Smooth muscle cell of the brain vasculature (primary cell): ENCODE measurements around the gene NFIA.
"Not testable (repeated sequence)": the region's sequence is repeated elsewhere in the genome, so short reads cannot be mapped to it uniquely, and the experiment has no call there.

Source experiments
- DNase-seq: peaks from one replicate; pipeline ENCODE4 v3.0.0-alpha.2; 2012; ENCODE audit warnings: low read depth, low spot score

NFIA gene

DNA sequence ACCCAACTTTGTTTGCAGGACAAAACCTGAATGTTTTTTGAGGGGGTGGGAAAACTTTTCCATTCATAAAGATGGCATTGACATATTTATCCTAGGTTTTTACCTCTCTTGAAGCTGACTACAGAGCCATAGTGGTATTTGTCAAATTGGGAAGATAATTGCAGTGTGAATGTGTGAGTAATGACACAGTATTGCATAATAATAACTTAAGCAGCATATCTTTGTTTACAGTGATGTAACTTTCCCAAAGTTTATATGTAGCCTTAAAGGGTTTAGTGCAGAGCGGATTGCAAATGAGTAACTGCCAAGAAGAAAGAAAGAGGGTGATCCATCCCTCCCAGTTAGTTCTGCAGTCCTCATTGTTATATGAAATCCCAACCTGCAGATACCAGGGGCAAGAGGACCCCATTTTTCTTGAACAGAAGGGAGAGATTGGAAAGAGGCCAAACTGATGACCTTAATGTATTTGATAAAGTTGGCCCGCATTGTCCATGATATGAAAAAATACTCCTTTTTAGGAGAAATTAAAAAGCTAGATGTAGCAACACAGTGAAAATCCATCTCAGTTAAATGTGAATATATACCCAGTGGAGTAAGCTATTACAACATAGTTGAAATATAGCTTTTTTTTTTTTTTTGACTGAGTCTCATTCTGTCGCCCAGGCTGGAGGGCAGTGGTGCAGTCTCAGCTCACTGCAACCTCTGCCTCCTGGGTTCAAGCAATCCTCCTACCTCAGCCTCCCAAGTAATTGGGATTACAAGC is 23.7 kb upstream of the NFIA start:
- DNase-seq = no peak

DNA sequence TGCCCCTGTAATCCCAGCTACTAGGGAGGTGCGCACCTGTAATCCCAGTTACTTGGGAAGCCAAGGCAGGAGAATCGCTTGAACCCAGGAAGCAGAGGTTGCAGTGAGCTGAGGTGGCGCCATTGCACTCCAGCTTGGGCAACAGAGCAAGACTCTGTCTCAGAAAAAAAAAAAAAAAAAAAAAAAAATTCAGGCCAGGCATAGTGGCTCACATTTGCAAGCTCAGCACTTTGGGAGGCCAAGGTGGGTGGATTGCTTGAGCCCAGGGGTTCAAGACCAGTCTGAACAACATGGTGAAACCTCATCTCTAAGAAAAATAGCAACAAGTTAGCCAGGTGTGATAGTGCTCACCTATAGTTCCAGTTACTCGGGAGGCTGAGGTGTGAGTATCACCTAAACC is 20.8 kb upstream of the NFIA start:
- DNase-seq = not testable (repeated sequence)

DNA sequence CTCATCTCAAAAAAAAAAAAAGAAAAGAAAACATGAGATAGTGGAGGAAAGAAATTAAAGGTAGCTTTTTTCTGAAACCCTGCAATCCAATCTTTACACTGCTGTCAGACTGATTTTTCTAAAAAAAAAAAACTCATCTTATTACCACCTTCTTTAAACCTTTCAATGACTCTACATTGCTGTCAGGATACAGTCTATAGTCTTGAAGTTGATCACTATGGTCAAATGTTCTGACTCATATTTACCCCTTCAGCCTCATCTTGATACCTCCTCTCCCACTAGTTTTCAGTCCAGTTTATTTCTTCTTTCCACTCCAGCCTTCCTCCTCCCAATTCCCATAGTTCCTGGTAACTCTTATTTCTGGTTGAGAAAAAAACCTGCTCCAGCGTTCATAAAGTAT is 17.7 kb upstream of the NFIA start:
- no peak for DNase-seq

DNA sequence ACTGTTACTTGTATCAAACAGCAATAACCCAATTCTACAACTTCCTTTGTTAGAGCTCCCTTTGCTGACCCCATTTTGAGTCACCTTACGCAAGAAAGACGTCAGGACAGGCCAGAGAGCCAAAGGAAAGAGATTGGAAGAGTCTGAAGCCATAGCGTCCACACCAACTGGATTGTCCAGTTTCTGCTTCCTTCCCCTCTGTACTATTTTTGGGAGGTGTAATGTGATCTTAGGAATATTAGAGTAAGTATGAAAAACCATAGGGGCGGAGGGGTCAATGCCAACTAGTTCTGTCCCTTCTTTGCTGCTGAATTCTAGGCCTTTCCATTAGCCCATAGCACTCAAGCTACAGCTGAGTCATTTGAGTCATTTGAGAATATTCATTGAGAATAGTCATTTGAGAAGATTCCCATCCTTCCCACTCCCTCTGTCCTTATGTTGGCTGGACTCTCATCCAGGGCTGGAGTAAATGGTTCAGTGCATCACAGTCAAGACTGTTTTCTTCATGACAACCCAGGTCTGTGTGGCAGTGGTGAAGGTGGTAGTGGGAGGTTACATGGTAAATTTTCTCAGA is 14.8 kb upstream of the NFIA start:
- no peak for DNase-seq

DNA sequence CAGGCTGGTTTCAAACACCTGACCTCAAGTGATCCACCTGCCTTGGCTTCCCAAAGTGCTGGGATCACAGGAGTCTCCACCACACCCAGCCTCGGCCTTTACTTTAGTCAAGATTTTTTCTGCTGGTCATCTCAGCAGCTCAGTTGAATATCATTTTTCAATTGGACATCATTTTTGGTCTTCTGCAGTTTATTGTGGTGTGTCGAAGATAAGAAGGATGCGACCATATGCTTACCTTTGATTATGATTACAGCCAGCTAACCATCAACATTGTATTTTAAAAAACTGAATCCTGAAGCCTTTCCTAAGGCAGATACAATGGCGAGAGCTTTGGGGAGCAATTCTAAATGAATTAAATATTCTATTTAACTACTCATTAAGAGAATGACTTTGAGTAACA is 12.3 kb upstream of the NFIA start:
- DNase-seq = no peak

DNA sequence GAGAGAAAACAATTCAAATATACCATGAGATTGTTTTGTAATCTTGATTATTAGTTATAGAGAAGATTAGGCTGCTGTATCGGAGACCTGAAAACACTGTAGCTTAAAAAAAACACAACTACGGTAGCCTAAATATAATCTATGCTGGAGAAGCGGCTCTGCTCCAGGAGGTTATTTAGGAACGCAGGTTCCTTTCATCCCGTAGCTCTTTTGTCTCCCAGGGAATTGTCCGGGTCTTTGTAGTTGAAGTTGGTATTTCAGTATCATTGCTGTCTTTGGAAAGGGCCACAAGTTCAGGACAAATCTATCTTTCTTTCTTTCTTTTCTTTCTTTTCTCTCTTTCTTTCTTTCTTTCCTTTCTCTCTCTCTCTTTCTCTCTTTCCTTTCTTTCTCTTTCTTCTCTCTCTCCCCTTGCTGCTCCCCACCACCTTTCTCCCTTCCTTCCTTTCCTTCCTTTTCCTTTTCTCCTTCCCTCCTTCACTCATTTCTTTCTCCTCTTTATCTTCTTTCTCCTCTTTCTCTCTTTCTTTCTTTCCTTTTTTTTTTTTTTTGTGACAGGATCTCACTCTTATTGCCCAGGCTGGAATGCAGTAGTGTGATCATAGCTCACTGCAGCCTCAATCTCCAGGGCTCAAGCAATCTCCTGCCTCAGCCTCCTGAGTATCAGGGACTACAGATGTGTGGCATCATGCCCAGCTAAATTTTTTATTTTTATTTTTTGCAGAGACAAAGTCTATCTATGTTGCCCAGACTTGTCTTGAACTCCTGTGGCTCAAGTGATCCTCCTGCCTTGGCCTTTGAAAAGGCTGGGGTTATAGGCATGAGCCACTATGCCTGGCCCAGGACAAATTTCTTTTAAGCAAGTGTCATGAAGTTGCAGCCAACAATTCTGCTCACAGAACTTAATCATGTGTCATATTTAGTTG is 10.9 kb upstream of the NFIA start:
- no peak for DNase-seq

DNA sequence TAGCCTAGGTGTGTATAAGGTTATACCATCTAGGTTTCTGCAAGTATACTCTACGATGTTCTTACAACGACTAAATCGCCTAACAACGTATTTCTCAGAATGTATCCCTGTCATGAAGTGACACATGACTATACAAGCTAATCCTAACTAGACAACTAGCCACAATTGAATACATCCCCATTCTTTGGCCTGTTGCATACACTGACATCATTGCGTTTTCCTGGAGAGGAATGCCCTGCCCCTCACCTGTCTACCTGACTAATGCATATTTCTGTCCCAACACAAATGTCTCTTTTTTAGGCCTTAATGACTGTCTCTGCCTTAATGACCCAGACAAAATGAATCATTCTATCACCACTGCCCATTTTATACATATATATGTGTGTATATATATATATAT is 8.5 kb upstream of the NFIA start:
- DNase-seq = no peak

DNA sequence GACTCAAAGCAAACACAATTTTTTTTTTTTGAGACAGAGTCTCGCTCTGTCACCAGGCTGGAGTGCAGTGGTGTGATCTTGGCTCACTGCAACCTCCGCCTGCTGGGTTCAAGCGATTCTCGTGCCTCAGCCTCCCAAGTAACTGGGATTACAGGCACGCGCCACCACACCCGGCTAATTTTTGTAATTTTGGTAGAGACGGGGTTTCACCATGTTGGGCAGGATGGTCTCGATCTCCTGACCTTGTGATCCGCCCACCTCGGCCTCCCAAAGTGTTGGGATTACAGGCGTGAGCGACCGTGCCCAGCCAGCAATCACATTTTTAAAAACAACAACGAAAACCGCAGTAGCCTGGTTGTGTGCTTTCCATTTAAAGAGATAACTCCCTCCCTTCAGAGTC is 6.5 kb upstream of the NFIA start:
- DNase-seq = not testable (repeated sequence)

DNA sequence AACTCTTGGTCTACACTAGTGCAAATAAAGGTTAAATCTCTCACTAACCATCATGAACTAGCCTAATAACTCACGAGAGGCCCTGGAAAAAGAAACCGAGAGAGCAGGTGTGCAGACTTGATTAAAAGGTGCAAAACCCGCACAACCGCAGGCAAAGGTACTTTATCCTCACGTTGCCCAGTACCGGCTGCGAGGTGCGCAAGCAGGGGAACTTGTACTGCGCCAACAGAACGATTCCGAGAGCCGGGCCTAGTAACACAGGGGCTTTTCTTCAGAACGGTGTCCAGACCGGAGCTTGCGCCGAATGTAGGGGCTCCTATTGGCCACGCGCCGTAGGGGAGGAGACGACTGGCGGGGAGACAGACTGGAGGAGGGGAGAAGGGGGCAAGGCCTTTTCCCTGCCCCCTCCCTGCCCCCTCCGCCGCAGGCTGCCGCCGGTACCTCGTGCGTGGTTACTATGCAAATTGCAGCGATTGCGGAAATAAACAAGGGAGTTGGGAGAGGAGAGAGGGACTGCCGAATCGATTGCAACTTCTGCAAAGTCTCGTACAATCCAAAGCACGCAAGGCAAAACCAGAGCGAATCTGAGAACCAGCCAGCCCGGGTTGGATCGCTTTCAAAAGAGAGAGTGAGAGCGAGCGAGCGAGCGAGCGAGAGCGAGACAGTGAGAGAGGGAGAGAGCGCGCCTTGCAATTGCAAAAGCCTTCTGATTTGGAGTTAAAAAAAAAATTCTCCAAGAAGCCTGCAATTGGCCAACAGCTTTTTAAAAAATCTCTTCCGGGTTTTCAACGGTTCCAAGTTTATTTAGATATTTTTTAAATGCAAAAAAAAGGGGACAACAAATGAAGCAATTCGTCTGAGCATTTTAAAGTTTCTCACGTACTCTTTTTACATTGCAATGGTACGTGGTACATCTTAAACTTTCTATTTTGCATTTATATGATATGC is 5.4 kb upstream of the NFIA start:
- no peak for DNase-seq

DNA sequence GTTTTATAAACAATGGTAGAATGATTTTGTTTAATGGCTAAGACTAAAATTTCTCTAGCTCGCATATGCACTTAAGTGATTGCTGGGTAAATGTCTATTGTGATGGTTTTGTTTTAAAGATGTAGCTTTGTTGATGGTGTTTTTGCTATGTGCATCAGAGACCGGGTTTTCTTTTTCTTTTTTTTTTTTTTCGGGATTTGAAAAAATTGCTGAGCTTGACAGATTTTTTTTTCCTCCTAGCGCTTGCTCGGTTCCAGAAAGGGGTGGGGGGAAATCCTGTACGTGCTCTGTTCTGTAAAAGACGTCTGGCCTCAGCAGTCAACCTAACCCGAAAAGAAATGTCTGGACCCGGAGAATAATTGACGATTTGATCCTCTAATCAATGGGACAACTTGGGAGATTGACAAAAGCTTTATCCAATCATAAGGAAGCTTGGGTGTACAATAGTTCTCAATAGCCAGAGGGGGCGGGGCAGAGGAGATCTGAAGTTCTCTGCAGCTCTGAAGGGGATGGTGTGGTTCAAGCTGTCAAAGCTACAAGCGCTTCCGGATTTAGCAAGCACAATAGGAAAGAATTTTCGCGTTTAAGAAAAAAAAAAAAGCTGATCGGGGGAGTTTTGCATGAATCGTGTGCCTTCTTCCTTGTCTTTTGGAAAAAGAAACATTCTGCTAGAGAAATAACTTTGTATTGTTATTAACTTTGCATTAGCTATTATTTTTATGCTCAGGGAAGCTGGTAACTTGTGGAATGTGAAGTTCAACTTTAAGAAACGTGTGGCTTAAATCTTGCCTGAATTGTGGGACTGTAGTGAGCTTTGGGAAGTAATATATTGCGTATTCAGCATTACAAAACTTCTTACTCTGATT is 4.5 kb upstream of the NFIA start:
- peak; percentile 99 for DNase-seq

DNA sequence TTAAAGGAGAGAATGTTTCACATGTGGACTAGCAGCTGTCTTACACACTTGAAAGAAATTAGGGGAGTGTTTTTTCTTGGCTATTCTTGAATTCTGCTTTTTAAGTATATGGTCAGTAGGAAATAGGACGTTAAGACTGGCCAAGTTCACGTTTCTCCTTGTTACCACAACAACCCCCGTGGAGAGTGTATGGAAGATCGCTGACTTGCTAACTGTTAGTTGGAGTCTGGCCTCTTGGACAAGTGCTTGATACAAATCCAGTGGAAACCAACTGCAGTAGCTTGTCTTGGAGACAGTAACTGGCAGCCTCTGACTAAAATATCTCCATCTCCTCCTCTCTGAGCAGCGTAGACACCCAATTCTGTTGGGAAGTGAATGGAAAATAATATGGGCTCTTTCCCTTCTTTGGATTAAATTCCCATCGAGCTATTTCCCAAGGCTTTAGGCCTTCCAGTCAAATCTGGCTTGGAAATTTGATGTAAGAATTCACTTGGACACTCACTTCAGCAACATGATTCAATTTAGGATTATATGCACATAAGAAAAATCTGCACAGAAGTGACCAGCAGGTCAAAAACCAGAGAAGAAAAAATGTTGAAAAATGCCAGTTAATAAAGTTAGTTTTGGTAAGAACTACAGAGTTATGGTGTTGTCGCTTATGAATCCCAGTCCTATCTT is 3.6 kb upstream of the NFIA start:
- DNase-seq = no peak

DNA sequence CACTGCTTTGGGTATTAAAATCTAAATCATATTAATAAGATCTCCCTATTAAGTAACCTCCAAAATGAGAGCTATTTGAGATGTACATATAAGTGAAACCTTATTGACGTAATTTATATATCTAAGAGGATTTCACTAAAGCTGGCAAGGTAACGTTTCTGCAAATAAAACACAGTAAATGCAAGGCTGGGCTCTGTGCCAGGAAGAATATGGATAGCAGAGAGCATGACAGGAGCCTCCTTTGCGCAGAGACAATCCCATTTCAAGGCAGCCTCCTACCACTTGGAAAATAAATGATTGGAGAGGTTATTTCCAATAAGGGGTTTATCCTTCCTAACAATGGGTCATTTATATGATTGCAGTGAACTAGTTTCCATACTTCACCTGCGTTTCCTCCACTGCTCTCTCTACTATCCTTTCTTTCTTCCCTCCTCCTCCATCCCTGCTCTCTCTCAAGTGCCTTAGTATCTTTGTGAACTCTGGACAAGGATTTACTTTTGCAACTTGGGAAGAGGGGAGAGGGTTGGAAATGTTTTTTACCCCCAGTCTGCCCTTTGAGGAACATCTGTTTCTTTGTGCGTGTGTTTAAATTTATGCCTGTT is 3.0 kb upstream of the NFIA start:
- no peak for DNase-seq

DNA sequence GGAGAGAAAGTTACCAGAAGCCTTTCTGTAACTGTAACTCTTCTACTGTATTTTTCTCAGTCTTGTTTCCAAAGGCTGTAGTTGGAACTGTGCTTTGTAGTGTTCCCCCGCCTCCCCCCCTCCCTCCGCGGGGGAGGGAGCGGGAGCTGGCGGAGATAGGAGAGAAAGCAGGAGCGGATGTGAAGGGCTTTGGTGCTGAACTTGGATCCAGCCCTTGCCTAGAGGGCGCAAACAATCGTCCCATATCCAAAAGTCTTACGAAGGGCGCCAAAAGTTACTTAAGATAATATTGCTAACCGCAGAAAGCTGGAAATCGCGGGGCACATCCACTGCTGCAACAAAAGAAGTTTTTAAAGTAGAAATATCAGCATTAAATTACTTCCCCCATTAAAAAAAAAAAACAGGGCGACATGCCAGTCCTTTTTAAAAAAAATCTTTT is 2.4 kb upstream of the NFIA start:
- peak; percentile 74 for DNase-seq

DNA sequence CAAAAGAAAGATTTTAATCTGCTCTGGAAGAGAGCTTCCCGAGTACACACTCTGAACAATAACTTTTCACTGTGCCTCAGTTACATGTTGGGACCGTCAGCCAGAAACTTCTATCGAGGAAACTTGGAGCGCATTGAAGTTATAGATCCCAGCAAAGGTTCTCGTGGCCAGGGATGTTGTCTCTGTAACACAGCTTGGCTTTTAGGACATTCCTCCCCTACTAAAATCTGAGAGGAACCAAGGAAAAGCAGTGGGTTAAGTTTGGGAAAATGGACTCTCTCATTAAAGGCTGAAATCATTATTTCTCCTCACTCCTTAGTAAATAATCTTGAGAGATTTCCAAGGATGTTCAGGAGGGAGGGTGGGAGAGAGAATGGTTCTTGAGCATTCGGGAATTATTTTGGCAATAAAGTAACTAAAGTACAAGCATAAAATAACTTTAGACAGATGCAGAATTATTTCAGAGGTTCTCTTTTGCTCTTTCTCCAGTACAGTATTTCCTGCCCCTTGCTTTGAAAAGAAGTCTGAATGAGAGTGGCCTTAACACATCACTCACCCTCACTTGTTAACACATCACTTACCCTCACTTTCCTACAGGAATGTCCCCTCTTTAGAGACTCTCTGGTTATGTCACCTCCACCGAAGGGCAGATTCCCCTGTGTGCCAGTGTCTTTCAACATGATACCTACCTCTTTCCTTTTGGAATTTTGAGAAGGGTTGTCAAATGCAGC is 1.8 kb upstream of the NFIA start:
- no peak for DNase-seq

DNA sequence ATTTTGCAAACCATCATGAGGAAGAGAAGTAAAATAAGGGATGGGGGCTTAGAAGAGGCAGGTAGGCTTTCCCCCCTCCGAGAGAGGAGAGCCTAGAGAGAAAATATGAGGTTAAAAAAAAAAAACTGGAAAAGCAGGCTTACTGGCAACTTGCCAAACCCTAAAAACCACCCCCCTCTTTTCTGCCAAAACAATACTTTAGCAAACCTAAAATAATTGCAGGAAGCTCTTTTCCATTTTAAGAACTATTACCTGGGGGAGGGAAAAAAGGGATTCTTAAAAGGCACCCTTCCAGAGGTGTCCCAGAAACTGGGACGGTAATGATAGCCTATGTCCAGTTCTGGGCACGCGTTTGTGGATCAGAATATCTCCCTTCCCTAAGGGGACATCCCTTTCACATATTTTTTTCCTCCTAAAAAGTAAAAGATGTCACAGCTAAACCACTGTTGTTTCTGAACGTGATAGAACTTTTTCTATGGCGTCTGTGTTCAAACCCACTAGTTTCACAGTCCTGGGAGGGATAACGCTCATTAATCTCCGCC is 1.1 kb upstream of the NFIA start:
- no peak for DNase-seq

DNA sequence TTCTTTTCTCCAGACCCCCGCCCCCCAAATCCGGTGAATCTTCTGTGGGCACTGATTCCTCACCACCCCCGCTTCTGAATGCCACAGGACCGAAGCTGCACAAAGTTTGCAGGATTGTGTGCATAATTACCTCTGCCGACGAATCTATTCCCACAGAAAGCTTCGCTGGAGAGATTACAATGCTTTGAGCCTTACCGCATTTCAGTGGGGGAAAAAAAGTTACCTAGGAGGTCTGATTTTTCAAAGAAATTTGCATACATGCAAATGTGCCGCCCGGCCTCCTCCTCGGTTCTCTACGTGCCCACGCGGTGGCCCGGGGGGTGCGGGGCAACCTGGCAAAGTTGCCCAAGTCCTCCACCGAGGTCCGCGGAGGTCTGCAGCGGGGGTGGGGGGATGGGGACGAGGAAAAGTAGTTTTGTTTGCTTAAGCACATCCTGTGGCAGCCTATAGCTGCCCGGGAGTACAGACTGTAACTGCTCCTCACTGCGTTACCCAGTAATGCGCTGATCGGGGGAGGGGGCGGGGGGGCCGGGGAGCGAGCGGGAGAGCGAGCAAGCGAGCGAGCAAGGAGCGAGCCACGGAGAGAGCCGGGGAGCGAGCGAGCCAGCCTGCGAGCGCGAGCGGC is 563 bp upstream of the NFIA start:
- DNase-seq = no peak

DNA sequence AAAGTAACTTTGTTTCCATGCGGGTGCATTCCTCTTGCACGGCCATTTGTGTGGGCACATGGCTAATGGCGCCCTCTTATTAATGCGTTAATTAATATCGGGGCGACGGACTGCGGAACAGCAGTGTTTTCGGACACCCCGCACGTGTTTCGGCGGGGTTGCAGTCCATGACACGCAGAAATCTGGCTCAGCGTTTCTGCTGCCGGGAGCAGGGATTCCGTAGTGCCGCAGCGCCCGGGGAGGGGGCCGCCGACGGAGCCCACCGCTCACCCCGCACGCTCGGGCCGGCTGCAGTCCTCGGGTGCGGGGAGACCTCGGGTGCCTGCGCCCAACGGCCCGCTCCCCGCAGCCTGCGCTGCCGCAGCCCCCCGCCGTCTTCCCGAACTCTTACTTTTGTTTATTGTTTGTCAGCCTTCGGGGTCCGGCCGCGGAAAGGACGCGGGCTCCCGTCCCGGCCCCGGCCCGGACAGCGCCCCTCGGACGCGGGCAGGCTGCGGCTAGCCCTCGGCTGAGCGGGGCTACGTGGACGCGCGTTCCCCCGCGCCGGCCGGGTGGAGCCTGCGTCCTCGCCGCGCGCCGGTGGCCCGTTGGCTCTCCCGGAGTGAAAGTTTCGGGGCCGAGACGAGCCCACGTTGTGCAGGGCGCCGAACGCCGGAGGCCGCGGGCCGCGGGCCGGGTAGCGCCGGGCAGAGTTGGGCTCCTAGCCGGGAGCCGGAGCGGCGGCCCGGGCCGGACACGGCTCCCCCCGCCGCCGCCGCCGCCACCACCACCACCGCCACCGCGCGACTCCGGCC is 849 bp downstream of the NFIA start:
- DNase-seq = no peak
